MV-4-11 (cell line): Measurements from ENCODE around the gene SORBS1.

Experiments used
- DNase-seq: peaks from one replicate; lab custom pipeline; 2025; lab: John Stamatoyannopoulos, UW

The SORBS1 gene

DNA sequence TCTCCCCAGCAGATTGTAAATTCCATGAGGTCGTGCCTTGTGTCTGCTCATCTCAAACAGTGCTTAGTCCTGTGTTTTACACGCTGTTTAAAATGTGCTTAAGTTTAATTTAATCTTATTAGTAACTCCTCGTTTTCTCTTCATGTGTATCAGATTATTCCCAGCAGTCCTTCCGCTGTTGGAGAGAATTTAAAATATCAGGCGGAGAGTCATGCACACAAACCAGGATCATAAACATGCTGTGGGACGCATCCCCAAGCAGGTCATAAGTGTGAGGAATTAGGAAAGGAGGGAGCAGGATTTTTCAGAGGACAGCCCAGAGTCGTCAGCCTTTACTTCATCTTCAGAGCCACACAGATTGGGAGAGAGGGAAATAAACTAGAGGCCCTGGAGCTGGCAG lies 4.2 kb upstream of the SORBS1 start:
- no peak for DNase-seq

DNA sequence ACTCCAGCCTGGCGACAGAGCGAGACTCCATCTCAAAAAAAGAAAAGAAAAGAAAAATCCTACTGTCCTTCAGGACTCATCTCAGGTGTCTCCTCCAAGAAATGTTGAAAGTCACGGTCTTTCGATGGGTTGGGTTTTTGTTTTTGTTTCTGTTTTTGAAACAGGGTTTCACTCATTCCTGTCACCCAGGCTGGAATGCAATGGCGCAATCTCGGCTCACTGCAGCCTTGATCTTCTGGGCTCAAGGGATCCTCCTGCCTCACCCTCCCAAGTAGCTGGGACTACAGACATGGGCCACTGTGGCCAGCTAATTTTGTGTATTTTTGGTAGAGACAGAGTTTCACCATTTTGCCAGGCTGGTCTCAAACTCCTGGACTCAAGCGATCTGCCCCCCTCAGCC lies 3.1 kb upstream of the SORBS1 start:
- no peak for DNase-seq

DNA sequence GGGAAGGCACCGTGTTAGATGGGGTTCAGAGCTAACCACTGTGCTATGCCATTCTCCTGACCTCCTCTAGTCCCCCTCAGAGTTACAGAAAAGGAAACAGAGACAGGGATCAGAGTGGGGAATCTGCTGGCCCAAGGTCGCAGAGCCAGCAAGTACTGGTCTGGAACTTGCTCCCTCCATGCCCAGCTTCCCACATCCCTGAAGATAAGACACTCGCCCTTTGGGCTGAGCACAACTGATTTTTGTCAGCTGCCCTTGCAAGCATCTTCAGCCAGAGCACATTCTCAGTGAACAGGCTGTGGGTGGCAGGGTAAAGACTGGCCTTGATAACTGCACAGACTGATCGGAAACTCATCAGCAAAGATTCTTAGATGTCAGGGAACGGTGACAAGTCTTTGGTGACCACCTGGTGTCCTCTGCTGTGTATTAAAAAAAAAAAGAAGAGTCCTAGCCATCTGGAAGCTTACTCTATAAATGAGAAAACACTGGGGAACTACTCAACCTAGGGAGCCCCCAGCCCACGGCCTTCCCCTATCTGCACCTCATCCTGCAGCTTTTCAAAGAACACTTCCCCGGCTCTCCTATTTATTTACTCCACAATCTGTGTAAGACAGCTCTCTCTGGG lies 1.3 kb upstream of the SORBS1 start:
- no peak for DNase-seq

DNA sequence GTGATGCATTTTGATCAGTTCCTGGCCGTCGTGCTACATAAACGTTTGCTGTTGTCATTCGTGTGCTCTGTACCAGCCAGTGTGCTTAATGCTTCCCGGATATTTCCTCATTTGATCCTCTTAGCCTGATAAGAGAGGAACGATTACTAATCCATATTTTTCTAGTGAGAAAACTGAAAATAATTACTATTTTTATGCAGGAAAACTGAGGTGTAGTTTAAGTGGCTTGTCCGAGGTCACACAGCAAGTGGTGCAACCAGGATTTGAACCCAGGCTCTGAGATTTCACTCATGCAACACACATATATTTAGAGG lies 650 bp upstream of the SORBS1 start:
- DNase-seq = no peak

DNA sequence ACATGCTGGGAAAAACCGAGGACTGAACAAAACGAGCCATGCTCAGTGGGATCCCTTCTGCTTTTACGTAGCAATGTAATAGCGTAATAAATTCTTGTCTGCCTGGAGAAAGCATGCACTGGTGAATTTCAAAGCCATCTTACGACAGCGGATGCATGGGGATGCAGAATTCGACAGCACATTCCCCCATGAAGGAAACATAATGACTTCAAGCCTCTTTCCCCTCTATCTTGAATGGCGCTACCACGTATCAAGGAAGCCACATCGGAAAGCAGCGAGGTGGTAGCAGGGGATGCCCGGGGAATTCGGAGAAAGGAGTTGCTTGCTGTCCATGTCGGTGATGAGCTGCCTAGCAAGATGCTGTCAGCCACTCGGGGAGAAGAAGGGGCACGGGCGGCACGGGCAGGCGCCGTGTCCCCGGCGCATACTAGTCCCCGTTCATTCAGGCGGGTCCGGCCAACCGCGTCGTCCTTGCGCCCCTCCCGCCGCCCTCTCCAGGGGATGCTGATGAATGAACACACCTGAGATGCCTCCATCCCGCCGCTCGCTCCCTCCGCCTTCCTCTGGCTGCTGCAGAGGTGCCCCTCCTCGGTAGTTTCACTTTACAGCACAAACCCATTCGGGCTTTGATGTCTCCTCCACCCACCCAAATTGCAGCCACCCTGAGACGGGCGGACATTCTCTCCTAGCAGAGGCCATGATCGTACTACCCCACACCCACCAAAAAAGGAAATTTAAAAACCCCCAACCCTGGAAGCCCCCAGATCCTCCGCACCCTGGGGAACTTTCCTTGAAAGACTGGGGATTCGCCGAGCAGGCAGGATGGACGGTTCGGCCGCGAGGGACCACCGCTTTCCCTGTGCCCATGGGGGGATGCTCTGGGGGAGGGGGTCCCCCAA lies 644 bp downstream of the SORBS1 start:
- DNase-seq = no peak

DNA sequence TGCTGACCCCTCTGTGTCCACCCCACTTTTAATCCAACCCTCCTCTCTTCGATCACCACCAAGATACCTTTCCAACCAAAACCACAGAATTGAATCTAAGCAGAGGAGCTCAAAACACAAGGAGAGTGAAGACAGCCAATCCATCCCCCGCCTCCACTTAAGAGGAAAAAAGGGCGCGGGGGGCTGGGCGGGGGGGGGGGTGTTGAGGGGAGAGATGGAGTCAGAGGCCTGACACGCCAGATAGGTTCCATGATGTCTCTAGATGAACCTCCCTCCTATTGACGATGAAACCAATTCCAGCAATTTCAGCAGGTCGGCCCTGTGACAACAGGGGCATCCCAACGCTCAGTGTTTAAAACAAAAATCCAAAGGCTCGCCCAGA lies 1.3 kb downstream of the SORBS1 start:
- no peak for DNase-seq

DNA sequence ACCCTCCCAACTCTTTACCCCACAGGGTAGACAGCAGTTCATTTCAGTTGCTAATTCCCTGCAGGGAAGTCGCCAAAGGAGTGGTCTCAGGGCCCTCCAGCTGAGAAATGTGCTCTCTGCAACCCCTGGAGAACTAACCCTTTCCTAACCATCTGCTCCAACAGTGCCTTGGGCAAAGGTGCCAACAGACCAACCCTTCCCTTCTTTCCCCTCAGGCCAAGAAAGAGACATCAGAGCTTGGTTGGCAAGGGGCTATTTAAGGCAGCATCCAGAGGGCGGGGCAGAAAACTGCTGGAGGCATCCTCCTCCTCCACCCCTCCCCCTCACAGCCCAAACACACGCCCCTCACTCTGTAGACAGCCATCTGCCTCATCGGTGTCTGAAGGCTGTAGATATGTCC lies 1.7 kb downstream of the SORBS1 start:
- no peak for DNase-seq

DNA sequence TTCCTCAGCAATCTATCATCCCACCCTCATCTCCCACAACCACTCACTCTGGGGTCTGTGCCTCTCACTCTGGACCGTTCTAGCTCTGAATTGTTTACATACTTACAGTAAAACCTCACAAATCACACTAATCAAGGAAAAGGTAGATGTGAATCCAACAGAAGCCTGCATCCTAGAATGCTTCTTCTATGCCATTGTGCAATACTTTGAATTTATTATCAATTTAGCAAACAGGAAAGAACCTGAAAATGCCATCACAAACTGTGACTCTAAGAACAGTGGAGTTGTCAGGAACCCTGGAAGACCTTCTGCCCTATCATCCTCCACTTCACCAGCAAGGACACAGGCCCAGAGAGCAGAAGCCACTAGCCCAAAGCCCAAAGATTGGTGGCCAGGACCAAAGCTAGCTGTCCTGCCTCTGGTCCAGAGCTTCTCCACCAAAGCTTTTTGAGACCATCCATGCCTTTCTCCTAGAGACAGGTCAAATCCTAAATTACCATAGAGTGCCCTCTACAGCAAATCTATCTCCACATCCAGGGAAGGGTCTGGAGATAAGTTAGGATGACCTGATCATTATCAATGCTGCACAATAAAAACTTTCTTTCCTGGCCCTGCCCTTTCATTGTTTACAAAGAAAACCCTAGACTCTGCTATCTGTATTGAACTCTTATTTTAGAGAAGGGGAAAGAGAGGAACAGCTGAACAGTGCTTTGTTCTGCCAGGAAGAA lies 2.4 kb downstream of the SORBS1 start:
- DNase-seq = no peak

DNA sequence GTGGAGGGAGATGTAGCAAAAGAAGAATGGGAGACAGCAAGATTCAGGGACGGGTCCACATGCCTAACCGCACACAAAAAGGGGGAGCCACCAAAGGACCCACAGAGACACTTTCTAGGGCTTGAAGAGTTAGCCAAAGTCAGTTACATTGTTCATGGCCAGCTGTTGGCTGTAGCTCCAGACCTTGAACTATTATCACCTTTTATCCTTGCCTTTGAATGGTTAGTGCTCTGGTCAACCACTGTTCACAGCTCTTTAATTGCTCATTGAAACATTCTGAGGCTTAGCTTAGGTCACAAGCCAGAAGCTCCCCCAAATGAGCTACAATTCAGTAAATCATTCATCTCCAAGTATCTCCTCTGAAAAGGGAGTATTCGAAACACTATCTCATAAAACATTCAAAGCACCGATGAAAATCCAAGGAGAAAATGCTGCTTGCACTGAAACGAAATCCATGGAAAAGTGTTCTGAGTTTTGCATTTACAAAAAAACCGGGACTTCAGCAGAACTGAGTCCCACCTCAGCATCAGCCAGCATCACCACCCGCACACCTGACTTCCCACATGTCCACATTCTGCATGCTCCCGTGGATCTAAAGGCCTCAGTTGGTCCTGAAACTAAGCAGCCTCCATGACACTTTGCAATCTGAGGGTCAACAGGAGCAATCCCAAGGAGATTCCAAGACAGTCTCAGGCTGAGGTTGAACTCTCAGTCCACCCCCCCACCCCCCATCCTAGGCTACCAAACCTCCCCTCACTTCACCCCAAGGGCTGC lies 4.0 kb downstream of the SORBS1 start:
- DNase-seq = no peak

DNA sequence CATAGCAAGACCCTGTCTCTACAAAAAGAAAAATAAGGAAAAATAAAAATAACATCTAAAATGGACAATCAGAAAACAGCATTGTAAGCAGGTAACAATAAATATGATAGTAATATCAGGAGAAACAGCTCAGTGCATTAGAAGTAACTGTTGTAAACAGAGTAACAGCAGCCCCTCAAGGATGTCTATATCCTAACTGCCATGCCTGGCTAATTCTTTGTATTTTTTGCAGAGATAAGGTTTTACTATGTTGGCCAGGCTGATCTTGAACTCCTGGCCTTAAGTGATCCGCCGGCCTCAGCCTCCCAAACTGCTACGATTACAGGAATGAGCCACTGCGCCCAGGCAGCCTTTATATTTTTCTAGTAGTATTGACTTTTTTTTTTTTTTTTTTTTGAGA lies 7.5 kb downstream of the SORBS1 start:
- DNase-seq = no peak

DNA sequence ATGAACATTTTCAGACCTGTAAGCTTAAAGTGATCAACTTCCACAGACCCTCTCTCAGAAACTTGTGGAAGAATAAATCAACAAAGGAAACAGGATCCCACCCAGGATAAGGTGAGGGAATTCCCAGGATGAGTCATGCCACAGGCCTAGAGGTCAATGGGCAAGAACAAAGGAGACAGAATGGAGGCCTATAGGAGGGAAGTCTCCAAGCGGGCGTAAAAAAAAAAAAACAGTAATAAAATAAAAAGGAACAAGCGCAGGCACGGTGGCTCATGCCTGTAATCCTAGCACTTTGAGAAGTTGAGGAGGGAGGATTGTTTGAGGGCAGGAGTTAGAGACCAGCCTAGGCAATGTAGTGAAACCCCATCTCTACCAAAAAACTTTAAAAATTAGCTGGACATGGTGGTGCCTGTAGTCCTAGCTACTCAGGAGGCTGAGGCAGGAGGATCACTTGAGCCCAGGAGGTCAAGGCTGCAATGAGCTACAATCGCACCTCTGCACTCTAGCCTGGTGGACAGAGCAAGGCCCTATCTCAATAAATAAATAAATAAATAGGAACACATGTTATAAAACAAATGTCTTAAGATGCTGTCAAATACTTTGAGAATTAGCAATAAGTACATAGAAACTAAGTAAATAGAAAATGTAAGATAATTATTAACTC lies 8.4 kb downstream of the SORBS1 start:
- DNase-seq = no peak

DNA sequence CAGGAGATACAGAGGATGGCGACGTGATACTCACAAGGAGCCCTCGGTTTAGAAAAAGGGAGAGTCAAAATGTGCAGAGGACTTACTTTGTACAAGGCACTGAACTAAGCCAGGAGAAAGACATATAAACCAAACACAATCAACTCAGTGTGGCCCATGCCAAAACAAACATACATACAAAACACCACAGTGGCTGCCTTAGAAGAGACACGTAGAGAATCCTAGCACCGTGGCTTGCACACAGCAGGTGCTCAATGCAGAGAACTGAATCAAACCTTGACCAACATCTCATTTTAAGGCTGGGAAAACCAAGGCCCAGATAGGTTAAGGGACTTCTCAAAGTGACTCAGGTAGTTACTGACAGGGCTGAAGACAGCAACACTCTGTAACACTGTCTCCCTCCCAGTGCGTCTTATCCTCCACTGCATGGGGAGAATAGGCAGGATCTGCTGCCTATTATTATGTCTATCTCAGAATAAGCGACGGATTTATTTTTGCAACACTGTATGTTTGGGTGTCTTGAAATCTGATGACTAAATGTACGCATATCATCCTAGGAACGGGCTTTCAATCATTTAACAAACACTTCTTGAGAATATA lies 11.0 kb downstream of the SORBS1 start:
- DNase-seq = no peak

DNA sequence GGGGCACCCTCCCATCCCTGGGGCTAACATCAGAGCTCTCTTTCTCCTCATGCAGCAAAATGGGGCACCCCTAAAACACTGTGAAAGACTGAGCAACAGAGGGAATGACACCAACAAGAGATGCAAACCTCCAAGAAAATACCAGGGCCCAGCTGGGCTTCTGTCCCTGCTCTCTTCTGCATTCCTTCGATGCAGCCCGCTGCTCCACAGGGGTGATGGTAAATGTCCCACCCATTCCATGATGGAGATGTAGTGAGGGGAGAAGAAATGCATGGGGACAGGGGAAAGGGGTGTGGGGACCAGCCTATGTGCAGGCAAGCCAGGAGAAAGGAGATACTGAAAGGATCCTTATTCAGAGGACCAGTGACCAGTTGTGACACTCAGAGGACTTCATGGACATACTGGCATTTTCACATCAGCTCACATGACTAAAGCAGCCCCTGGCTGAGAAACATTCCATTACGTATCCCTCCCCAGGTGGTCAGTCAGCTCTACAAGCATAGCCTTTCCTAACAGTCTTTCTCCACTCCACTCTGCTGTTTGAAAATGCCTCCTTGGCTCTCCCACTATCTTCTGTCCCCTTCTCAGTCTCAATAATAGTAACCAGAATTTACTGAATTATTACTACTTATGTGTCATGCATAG lies 13.3 kb downstream of the SORBS1 start:
- DNase-seq = no peak

DNA sequence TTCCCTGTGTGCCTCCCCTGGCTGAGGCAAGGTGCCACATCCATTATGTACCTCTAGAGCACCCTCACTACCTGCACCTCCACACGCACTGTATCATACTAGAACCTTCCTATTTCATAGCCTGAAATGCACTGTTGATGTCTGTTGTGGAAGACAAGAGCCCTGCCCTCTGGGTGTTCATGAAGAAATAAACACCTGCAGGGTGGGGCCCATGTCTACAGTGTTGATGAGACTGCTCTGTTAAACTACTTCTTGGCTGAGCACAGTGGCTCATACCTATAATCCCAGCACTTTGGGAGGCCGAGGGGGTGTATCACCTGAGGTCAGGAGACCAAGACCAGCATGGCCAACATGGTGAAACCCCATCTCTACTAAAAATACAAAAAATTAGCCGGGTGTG lies 14.0 kb downstream of the SORBS1 start:
- no peak for DNase-seq

DNA sequence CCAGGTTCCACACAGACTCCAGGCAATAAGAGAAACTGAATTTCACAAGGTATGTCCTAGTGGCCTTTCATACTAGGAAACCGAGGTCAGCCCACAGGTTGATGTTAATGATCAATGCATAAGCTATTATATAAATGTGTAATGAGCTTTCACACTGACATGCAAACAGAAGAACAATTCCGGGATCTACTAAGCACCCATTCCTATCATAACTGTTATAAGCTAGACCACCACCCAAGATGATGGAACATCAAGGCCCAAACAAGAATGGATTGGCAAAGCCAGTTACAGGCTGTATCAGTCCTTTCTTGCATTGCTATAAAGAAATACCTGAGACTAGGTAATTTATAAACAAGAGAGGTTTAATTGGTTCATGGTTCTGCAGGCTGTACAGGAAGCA lies 15.2 kb downstream of the SORBS1 start:
- DNase-seq = no peak

DNA sequence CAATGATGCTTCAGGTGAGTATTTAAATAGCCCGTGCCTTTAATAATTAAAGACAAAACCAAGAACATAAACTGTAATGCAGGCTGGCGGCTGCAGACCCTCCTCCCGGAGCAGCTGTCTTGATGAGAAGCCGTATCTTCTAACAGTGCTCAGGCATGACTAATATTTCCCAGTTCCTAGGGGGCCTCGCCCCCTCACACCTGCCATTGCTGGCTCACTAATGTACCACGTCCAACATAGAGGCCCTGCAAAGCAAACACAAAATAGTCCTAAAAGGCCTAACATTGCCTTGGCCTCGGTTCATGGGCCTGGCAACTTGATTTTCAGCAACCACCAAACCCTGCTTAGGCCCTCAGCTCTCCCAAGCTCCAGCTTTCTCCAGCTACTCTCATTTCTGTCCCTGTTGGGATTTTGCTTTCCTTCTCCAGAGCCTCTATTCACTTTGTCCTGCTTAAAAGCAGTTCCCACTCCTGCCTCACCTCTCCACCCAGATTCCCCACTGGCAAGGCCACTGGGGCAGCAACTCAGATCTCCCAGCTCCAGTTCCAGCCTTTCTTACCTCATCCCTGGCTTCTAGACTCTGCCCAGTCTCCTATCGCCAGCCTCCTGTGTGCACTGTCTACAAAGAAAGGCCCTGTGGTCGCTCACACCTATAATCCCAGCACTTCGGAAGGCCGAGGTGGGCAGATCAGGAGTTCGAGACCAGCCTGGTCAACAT lies 16.2 kb downstream of the SORBS1 start:
- DNase-seq = no peak

DNA sequence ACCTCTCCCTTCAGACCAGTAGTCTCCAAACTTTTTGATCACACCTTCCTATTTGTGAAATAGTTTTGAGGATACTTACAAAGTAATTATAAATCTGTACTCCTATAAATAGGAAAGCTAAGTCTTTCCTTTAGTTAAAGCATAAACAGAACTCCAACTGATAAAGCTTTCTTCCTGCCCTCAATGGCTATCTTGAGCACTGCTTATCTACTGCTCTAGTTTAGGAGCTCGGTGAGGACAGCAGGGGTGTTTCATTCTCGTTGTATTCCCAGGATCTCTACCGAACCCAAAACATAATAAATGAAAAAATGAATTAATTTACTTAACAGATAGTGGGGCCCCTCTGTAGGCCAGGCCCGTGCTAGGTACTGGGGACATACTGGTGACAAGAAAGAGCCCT lies 17.7 kb downstream of the SORBS1 start:
- DNase-seq = no peak

DNA sequence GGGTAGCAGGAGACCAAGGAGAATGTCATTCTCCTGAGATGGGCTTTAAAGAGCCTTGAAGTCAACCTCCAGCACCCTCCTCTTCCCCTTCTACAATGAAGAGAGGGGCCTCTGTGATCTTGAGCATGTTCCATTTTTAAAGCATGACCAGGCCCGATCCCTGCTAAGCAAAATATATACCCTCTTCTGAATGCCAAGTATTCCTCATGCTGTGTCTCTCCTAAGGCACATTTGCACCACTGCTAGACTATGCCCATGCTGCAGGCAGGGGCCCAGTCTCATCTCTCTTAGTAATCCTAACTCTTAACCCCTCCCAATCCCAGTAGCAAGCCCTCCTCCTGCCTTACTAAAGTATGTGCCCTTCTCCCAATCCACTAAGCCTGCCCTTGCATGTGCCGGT lies 18.4 kb downstream of the SORBS1 start:
- DNase-seq = no peak

DNA sequence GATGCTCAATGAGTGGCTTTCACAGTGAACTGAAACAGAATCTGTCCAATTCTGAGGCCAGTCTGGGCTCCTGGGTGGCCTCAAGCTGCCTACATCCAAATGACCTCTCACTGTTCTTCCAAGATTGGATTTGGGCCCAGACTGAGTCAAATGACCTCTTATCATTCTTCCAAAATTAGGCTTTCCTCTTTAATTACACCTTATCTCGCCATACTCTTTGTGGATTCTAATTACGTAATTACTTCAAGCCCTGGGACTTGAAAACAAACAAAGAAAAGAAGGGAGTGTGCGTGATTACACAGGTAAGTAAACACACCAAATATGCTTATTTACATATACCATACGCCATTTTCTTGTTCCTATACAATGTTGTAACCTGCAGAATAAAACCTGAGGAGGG lies 18.8 kb downstream of the SORBS1 start:
- DNase-seq = no peak

DNA sequence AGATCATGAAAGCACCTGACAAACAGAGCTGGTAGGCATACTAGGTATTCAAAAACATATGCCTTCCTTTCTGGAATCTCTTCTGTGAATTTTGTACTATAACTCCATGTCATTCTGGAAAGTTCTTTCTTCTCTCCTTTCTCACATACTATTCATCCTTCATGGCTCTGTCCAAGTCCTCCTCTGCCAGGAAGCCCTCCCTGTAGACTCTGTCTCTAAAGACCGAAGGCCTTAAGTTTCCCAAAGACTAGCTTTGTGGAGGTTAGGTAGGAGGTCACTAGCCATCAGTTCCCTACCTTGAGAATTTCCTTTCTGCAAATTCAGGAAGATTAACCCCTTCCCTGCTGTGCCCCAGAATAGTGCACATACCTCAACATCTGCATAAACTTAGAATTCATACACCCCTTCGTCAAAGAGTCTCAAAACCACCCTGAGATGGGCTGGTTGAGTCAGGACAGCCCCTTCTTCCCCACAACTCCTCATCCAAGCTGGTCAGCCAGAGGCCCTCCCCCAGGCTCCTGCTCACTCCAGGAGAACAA lies 20.6 kb downstream of the SORBS1 start:
- no peak for DNase-seq
